GM10847 (cell line): Measurements from ENCODE around the gene MEX3C.

Source experiments
- POLR2A ChIP-seq: IDR thresholded peaks from 2 replicates; pipeline ENCODE4 v1.6.1; 2011; ENCODE audit not compliant: insufficient read length; ENCODE audit errors: extremely low read depth

Gene MEX3C

GRCh38 chr18:51151185-51151567, 46.3 kb downstream of the MEX3C start:
- no peak for TF ChIP-seq POLR2A

DNA sequence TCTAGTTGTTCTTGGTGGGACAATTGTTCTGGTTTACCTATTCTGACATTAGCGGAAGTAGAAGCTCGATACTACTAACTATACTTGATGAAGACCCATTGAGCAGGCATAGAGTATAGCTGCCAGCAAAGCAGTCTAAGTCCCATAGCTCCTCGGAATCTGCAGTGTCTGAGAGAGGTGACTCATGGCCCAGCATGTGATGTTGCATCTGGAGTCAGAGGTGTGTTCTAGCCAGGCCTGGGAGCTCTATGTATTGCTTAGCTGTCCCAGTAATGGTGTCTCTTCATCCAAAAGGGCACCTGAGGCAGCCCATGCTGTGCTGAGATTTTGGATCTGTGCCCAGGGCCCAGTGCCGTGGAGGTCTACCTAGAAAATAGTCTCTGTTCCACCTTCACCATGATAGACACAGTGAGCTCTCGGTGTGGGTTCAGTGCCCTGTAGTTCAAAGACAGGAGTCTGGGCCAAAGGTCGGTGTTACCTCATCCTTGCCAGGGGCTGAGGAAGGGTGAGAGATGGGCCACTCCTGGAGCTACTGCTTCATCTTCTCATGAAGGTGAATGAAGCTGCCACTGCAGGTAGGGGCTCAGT, 47.3 kb downstream of the MEX3C start:
- TF ChIP-seq POLR2A, result no peak

- no peak for TF ChIP-seq POLR2A
Observed at GRCh38 chr18:51149670-51150069, 47.8 kb downstream of the MEX3C start.

- TF ChIP-seq POLR2A, result no peak
Observed at GRCh38 chr18:51146909-51147308, 50.6 kb downstream of the MEX3C start.

- no peak for TF ChIP-seq POLR2A
Observed at GRCh38 chr18:51138936-51139335, 58.5 kb downstream of the MEX3C start.

- no peak for TF ChIP-seq POLR2A
Observed at GRCh38 chr18:51137891-51138290, 59.6 kb downstream of the MEX3C start.

GRCh38 chr18:51137026-51137729, 60.3 kb downstream of the MEX3C start:
- TF ChIP-seq POLR2A, result no peak

DNA sequence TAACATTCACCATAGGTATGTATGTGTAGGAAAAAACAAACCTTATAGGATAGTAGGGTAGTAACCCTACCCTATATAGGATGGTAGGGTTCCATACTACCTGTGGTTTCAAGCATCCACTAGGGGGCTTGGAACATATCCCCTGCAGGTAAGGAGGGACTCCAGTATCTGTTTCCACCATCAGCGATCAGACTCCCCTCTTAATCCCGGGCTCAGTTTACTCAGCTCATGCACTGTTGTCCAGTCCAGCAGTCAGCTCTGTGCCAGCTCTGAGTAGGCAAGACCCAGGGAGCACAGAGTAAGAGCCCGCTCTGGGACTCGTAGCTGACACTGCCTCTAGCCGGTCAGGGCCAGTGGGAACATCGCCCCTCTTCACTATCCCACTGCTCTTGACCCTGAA, 61.7 kb downstream of the MEX3C start:
- no peak for TF ChIP-seq POLR2A

- TF ChIP-seq POLR2A, result no peak
Observed at GRCh38 chr18:51135364-51135763, 62.1 kb downstream of the MEX3C start.

DNA sequence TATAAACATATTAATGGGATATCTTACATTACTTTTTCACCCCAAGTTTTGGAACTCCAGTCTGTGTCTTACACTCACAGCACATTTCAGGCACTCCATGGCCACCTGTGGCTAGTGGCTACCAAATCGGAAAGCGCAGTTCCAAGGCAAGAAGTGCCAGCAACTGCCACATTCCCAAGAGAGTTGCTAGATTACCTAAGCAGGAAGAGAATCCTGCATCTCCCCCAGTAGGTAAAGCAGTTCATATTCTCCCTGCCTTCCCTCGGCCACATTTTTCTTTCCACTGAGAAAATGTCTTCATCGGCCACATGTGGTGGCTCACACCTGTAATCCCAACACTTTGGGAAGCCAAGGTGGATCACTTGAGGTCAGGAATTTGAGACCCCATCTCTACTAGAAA, 62.8 kb downstream of the MEX3C start:
- no peak for TF ChIP-seq POLR2A

DNA sequence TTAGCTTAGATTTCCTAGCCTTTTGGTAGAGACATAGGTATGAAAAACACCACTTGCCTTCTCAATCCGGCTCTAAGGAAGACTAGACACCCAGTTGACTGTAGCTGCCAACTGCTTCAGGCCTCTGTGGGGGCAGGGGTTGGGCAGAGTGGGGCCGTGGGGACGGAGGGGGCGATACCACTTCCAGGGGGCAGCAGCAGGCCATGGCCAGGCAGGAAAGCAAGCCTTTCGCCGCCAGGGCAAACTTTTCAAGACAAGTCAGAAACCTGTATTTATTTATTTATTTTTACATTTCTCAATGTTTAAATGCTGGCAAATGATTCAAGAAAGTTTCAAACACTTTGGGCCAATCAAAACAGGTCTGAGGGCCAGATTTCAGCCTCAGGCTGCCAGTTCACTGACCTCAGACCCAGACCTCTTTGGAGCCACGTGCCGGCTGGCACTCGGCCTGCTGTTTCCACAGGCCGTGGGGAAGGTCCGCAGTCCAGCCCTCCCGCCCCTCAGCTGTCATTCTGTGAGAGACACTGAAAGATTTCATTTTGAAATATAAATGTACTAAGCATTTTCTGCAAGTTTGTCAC, 63.8 kb downstream of the MEX3C start:
- no peak for TF ChIP-seq POLR2A

DNA sequence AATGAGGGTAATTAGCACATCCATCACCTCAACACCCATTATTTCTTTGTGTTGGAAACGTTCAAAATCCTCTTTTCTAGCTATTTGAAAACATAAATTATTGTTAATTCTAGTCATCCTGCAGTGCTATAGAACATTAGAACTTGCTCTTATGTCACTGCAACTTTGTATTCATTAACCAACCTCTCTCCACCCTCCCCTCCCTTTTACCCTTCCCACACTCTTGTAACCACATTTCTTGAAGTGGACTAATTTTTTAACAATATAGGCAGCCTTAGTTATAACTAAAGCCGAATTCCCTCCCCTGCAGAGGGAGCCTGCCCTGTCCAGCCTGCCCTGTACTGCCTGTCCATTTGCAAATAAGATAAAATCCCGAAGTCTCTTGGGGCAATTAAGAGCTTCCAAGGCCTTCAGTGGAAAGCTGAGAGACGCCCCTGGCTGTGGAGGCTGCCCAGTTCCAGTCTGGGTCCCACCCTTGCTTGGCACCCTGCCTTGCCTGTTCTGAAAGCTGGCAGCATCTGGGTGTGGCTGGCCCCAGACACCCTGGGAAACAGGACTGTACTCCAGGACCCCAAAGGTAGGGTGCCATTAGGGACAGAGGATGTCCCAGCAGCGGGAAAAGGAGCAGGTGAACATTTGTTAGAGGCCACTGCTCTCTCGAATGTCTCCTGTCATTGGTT, 65.1 kb downstream of the MEX3C start:
- no peak for TF ChIP-seq POLR2A

DNA sequence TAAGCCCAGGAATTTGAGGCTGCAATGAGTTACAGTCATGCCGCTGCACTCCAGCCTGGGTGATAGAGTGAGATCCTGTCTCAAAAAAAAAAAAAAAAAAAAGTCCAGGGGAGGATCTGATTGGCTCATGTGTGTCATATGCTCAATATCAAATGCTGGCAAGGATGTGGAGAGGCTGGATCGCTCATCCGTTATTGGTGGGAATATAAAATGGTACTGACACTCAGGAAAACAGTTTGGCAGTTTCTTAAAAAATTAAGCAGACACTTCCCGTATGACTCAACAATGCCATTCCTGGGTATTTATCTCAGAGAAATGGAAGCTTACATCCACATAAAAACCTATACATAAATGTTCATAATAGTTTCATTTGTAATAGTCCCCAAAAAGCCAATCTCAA, 68.9 kb downstream of the MEX3C start:
- TF ChIP-seq POLR2A, result no peak

GRCh38 chr18:51127664-51128063, 69.8 kb downstream of the MEX3C start:
- no peak for TF ChIP-seq POLR2A

- TF ChIP-seq POLR2A, result no peak
Observed at GRCh38 chr18:51125976-51126375, 71.5 kb downstream of the MEX3C start.
